Kidney (tissue), 14 donors: Measurements from ENCODE around the gene SLC25A41. TPM values are rescaled to one million over a fixed set of nuclear protein-coding genes. Genes with fewer than 3 reads are reported as not detected.

Source experiments
- DNase-seq, 5 donors: peaks; one replicate each; pipeline ENCODE4 v3.0.0-alpha.2; 2013 to 2020
- FAIRE-seq: peaks from 2 replicates; lab custom pipeline; 2012; peaks lifted over from hg19 to GRCh38; lab: Jason Lieb, UNC
- H3K27ac ChIP-seq, 2 donors: one replicate each; pipeline ENCODE4 v1.7.0; 2013; ENCODE audit warnings: low read depth in 2 of 2, low read length in 2 of 2, inconsistent platforms in 1 of 2
- H3K27me3 ChIP-seq: one replicate; pipeline ENCODE4 v1.7.1; 2013; ENCODE audit warnings: low read length, inconsistent platforms; ENCODE audit not compliant: control insufficient read depth, insufficient read depth
- H3K36me3 ChIP-seq, 3 donors: one replicate each; pipeline versions ENCODE4 v1.7.0 to v1.7.1; 2013; ENCODE audit warnings: low read length in 3 of 3, control low read depth in 1 of 3, inconsistent platforms in 1 of 3; ENCODE audit not compliant: insufficient read depth in 3 of 3, control insufficient read depth in 2 of 3
- H3K4me1 ChIP-seq, 3 donors: one replicate each; pipeline versions ENCODE4 v1.7.0 to v1.7.1; 2013; ENCODE audit warnings: low read length in 3 of 3, inconsistent platforms in 1 of 3, low read depth in 1 of 3; ENCODE audit not compliant: control insufficient read depth in 2 of 3, insufficient read depth in 2 of 3
- H3K4me3 ChIP-seq, 3 donors: one replicate each; pipeline versions ENCODE4 v1.7.0 to v1.8.1; 2013; ENCODE audit warnings: low read length in 3 of 3, control low read depth in 1 of 3, inconsistent platforms in 1 of 3
- H3K9ac ChIP-seq, 3 donors: one replicate each; pipeline versions ENCODE4 v1.7.0 to v1.7.1; 2013; ENCODE audit warnings: low read length in 3 of 3, control low read depth in 1 of 3, inconsistent platforms in 1 of 3
- H3K9me3 ChIP-seq, 3 donors: one replicate each; pipeline versions ENCODE4 v1.7.0 to v1.7.1; 2013; ENCODE audit warnings: low read length in 3 of 3, control low read depth in 1 of 3, inconsistent platforms in 1 of 3; ENCODE audit not compliant: control insufficient read depth in 2 of 3, insufficient read depth in 1 of 3
- intact Hi-C: fragments of 100-400 bp; cut with DNase I; formaldehyde crosslinking; loops from one replicate; pipeline ENCODE4 v1.11.1; 2022
- polyA plus RNA-seq: library from polyadenylated mRNA; stranded (reverse); fragments of 350-450 nt; fragmentation: Illumina TruSeq; extraction: RNeasy Lipid Tissue Mini Kit (QIAGEN cat#74804); gene quantifications from one replicate; pipeline ENCODE4 v1.2.3, GENCODE V29; 2014; ENCODE audit warnings: low read depth, low replicate concordance; ENCODE audit not compliant: insufficient read depth
- total RNA-seq: library from RNA; stranded (reverse); fragmentation: NEBNext Ultra II Directional; extraction: Animal tissue kit (Norgen Biotek cat#: 25700); gene quantifications from one replicate; pipeline ENCODE4 v1.2.1, GENCODE V29; 2021
- TF ChIP-seq, protein P1 (sequence below): IDR thresholded peaks from 3 replicates; pipeline ENCODE4 v1.5.1; 2012; ENCODE audit warnings: mild to moderate bottlenecking, moderate library complexity, borderline replicate concordance; ENCODE audit not compliant: insufficient read depth; ENCODE audit errors: extremely low read depth
- donor health status: control.
- donor health status: control.
- donor health status: control.
- donor health status: control.
- donor health status: control.
- donor health status: DM: yes; HTN: yes; CAD: no.
- donor health status: Normal renal cell carcinoma (clear cell type).

Gene SLC25A41
- total and polyA plus RNA-seq, 2 donors from 2014 or later: 0.28 to 0.69 TPM

- DNase-seq (no peak), FAIRE-seq (no peak)
- no peak overlapping the region for H3K4me3 ChIP-seq
- H3K27ac ChIP-seq: no peak overlapping the region
- H3K27me3 ChIP-seq: no peaks in the 10 kb centered on the region
- H3K36me3 ChIP-seq: peaks cover 6 to 24% (median 10%) of the 10 kb centered on the region in 3 donors
- H3K4me1 ChIP-seq: peaks cover 0 to 8% (median 3%) of the 10 kb centered on the region in 3 donors
- TF ChIP-seq, protein P1, sequence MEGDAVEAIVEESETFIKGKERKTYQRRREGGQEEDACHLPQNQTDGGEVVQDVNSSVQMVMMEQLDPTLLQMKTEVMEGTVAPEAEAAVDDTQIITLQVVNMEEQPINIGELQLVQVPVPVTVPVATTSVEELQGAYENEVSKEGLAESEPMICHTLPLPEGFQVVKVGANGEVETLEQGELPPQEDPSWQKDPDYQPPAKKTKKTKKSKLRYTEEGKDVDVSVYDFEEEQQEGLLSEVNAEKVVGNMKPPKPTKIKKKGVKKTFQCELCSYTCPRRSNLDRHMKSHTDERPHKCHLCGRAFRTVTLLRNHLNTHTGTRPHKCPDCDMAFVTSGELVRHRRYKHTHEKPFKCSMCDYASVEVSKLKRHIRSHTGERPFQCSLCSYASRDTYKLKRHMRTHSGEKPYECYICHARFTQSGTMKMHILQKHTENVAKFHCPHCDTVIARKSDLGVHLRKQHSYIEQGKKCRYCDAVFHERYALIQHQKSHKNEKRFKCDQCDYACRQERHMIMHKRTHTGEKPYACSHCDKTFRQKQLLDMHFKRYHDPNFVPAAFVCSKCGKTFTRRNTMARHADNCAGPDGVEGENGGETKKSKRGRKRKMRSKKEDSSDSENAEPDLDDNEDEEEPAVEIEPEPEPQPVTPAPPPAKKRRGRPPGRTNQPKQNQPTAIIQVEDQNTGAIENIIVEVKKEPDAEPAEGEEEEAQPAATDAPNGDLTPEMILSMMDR: no peak
- H3K9ac ChIP-seq: no peak overlapping the region
- intact Hi-C loops: no loop called here
- no peaks in the 10 kb centered on the region for H3K9me3 ChIP-seq
Observed at GRCh38 chr19:6453951-6454565, 20.5 kb upstream of the SLC25A41 start.

DNA sequence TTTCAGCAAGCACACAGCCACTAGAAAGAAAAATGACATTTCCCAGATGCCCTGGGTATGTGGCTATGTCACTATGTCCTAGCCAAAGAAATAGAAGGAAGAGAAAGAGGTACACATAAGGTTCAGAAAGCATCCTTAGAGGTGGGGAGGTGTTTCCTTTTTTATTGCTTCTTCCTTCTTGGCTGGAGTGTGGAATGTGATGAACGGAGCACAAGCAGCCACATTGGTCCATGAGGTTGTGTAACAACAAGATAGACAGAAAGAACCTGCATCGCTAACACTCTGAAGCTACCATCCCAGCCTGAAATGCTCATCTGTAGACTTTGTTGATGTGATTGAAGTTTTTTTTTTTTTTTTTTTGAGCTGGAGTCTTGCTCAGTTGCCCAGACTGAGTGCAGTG is 19.3 kb upstream of the SLC25A41 start:
- FAIRE-seq: no peak

DNA sequence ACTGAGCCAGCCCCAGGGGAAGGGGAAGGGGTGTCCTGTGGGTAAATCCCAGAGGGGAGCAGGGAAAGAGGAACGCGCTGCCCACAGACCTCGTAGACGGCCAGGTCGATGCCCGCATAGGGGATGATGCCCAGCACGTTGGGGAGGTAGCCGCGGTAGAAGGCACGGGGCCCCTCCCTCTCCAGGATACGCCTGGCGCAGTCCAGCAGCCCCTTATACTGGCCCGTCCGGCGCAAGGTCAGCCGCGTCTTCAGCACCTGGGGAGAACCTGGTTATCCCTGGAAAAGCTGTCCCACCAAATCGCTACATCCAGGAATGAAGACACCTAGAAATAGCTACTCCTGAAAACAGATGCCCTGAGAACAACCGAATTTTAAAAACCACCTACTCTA is 18.7 kb upstream of the SLC25A41 start:
- no peaks in the 10 kb centered on the region for H3K4me1 ChIP-seq
- H3K36me3 ChIP-seq: peaks cover 6 to 24% (median 10%) of the 10 kb centered on the region in 3 donors
- DNase-seq (no peak), FAIRE-seq (no peak)
- H3K27ac ChIP-seq: no peak overlapping the region
- H3K27me3 ChIP-seq: no peaks in the 10 kb centered on the region
- intact Hi-C loops: no loop called here
- TF ChIP-seq, protein P1: no peak
- no peaks in the 10 kb centered on the region for H3K9me3 ChIP-seq
- H3K9ac ChIP-seq: no peak overlapping the region
- H3K4me3 ChIP-seq: no peak overlapping the region

More for the DNA sequence above, 19.3 kb upstream of the SLC25A41 start:
- intact Hi-C loops: no loop called here
- TF ChIP-seq, protein P1: no peak
- Histone ChIP-seq H3K27ac (no peak overlapping the region), H3K4me3 (no peak overlapping the region), H3K27me3 (no peaks in the 10 kb centered on the region), H3K4me1 (no peaks in the 10 kb centered on the region), H3K9me3 (no peaks in the 10 kb centered on the region), H3K9ac (no peak overlapping the region), H3K36me3 (peaks cover 6 to 24% (median 10%) of the 10 kb centered on the region in 3 donors)
- no peak for DNase-seq
